ENCODE results near the gene CALHM1.

Gene CALHM1

DNA sequence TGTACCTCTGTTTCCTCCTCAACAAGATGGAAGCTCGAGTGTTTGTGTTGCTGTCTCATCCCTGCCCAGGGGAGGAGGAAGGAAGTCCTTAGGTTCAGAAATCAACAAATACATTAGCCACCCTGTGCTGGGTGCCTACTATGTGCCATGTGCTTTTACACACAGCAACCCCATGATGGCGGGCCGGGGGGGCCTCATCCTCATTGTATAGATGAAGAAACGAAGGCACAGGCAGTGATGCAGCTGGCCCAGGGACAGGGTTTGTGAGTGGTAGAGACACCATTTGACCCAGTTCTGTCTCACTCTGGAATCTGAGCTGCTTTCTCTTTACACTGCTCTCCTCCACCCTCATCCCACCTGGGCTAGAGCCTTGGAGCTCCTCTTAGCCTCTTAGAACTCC, 4.7 kb downstream of the CALHM1 start:
- Mint-ChIP-seq H3K27ac (no peak overlapping the region), H3K4me3 (no peak overlapping the region), H3K4me1 (ENCODE audit: low read depth) (peaks cover 43% of the 10 kb centered on the region), H3K27me3 (no peaks in the 10 kb centered on the region), H3K9me3 (no peaks in the 10 kb centered on the region), H3K36me3 (ENCODE audit: low read depth) (peaks cover 22% of the 10 kb centered on the region)
- no peak for DNase-seq

DNA sequence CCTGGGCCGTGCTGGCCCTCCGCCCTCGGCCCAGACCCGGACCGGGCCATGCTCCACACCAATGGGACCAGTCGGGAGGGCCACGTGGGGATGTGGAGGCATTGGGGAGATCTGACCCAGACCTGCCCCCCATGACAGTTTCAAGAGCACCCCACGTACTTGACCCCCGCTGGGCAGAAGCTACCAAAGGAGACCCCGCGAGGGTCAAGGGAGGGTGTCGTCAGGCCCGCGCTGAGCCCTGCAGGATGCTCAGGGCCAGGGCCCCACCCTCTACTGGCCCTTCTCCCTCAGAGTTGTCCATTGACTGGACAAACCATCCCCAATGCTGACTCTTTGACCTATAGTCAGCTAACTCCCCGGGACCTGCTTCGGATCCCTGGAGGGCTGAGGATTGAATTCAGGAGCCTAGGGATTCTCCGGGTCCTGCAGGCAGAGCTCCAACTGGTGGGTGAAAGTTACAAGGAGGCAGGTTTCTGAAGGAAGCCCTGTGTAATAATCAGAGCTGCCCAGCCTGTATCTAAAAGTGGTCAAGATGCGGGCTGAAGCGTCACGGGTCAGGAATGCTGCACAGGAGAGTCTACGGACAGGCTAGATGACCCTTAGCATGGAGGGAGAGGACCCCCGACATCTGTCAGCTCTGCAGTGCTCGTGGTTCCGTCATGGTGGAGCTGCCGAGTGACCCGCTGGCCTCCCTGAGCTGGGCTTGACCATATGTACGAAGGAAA, 6.0 kb downstream of the CALHM1 start:
- Mint-ChIP-seq H3K27ac (peak overlapping the region; percentile 80), H3K36me3 (ENCODE audit: low read depth) (peaks cover 33% of the 10 kb centered on the region), H3K27me3 (no peaks in the 10 kb centered on the region), H3K4me3 (peak overlapping the region; percentile 80), H3K4me1 (ENCODE audit: low read depth) (peaks cover 47% of the 10 kb centered on the region), H3K9me3 (no peaks in the 10 kb centered on the region)
- no peak for DNase-seq

DNA sequence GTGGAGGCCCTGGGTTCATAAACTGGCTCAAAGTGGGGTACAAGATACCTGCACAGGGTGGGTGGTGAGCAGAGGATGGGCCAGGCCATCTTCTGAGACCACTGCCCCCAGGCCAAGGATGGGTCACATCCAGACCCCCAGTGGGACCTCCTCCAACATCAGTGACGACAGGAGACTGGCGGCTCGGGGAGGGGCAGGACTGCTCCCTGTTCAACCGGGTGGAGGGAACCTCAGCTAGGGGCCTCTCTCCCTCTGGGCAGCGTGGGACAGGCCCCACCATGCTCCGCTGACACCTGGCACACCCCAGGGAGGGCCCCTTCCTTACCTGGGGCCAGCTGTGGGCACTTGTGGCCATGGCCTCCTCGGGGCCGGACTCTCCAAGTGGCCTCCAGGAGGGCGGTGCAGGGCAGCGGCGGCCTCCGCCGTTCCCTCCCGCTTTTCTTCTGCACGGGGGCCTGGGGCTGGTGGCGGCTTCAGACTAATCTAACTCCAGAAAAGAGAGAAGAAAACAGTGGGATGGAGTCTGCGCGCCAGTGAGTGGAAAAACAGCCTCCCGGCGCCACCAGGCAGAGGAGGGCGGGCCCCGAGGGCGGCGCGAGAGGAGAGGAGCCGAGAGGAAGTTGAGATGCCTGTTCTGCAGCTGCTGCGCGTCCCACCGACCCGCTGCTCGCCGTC, 6.7 kb downstream of the CALHM1 start, which contains the start of gene CALHM2:
TSS of gene CALHM2 (minus strand) at position 540 of the 675 bp plus-strand sequence. CDS start 2,429 bp downstream, outside the sequence.
- Mint-ChIP-seq H3K36me3 (ENCODE audit: low read depth) (peaks cover 40% of the 10 kb centered on the region), H3K4me3 (peak within 1 kb of the TSS; percentile 80), H3K27me3 (no peaks in the 10 kb centered on the region), H3K27ac (peak within 1 kb of the TSS; percentile 91), H3K9me3 (no peaks in the 10 kb centered on the region), H3K4me1 (ENCODE audit: low read depth) (peaks cover 51% of the 10 kb centered on the region)
- DNase-seq, result peak; percentile 79

DNA sequence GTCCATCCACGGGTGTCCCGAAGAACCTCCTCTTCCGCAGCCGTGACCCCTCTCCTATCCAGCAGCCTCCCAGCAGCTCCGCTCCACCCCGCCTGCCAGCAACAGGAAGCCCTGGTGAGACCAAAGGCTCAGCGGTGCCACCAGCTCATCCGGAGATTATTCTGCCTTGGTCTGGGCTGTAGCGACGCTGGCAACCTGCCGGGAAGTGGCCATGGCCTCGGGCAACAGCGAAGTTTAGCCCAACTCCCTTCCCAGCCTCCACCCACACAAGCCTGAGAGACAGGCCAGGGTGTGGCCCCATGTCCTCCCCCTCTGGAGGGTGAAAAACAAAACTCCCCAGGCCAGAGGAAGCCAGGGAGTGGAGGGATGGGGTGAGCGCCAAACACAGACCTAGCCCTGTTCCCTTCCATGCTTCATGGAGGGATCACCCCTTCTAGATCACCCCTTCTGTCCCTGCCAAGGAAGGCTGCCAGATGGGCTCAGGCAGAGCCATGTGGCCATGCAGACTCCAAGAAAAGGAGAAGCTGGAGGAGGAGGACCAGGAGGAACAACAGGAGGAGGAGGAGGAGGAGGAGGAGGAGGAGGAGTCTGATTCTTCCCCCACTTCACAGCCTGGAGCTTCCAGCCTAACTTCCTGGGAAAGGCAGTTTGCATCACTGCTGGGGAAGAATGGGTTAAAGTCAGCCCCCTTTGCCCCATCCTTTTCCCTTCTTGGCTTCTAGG, 7.4 kb downstream of the CALHM1 start:
- H3K9me3 Mint-ChIP-seq, result no peaks in the 10 kb centered on the region
- DNase-seq, result peak; percentile 63
- H3K4me3 Mint-ChIP-seq, result peak overlapping the region; percentile 80
- H3K27ac Mint-ChIP-seq, result peak overlapping the region; percentile 91
- H3K4me1 Mint-ChIP-seq (ENCODE audit: low read depth), result peaks cover 55% of the 10 kb centered on the region
- H3K36me3 Mint-ChIP-seq (ENCODE audit: low read depth), result peaks cover 46% of the 10 kb centered on the region
- no peaks in the 10 kb centered on the region for H3K27me3 Mint-ChIP-seq

DNA sequence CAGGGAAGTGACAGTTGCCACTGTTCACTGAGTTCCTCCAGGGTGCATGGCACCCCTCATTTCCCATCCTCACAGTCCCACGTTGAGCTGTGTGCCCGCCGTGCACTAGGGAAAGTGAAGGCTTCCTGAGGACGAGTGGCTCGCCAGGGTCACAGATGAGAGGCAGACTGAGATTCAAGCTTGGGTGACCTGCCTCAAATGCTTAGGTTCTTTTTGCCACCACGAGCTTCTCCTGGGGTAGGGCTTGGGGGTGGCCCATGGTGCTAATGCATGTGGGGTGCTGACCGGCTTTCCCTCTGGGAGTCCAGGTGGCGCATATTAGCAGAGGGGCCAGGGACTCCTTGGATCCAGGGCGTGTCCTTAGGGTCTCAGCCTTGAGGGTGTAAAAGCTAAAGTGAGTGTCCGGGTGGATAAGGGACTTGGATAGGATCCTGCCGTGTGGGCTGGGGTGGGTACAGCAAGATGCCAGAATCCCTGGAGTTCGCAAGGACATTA, 8.5 kb downstream of the CALHM1 start:
- H3K36me3 Mint-ChIP-seq (ENCODE audit: low read depth), result peaks cover 56% of the 10 kb centered on the region
- H3K27ac Mint-ChIP-seq, result peak overlapping the region; percentile 91
- H3K4me3 Mint-ChIP-seq, result peak overlapping the region; percentile 80
- no peaks in the 10 kb centered on the region for H3K27me3 Mint-ChIP-seq
- H3K9me3 Mint-ChIP-seq, result no peaks in the 10 kb centered on the region
- peaks cover 59% of the 10 kb centered on the region for H3K4me1 Mint-ChIP-seq (ENCODE audit: low read depth)
- no peak for DNase-seq

DNA sequence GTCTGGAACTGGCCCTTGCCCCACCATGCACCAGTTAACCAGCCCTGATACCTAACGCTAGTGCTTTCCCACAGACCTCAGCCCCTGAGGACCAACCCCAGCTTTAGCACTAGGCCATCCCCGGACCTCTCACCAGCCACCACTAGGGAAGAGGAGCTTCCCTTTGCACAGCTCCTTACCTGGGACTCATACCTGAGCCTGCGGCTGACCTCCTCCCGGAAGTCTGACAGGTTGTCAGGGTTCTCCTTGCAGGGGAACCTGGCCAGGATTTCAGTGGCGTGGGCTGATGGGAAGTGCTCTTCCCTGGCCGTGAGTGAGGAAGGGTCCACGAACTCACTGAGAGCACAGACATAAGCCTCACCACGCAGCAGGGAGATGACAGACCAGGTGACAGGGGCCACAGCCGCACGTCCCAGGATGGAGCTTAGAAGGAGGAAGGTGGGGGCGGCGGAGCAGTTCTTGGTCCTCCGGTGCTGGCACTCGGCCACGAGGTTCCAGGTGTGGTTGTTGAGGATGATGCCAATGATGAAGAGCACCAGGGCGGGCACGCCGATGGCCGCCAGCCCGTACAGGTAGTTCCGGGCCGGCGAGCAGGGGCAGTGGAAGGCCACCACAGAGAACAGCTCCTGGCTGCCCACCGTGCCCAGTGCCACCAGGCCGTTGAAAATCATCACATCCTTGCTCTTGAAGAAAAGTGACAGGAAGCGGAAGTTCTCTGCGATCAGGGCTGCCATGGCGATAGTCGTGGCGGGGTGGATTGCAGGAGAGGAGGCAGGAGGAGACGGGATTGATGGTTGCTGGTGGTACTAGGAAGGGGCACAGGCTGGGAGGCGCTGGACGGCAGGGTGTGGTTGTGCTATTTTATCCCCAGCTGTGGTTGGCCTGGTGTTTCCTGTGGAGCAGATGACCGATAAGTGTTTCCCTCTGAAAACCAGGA, 9.2 kb downstream of the CALHM1 start:
- Mint-ChIP-seq H3K36me3 (ENCODE audit: low read depth) (peaks cover 64% of the 10 kb centered on the region), H3K4me3 (no peak overlapping the region), H3K4me1 (ENCODE audit: low read depth) (peaks cover 59% of the 10 kb centered on the region), H3K9me3 (no peaks in the 10 kb centered on the region), H3K27ac (peak overlapping the region; percentile 76), H3K27me3 (no peaks in the 10 kb centered on the region)
- DNase-seq, result no peak

DNA sequence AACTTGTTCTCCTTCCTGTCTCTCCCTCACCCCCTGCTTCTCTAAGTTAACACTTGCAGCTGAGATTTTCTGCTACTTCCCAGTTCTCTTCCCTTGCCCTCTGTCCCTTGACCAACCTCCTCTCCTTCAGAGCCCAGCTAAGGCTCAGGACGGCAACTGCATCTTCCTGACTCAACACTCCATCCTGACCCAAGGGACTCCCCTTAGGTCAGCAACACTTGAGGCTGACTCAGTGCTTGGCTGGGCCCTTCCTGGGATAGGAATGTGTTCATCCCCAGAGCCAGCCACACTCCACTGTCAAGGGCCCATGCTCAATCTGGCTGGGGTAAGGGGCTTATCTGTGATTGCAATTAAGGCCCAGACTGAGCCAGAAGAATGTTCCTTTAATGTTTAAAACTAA, 10.0 kb downstream of the CALHM1 start:
- peaks cover 57% of the 10 kb centered on the region for H3K4me1 Mint-ChIP-seq (ENCODE audit: low read depth)
- H3K4me3 Mint-ChIP-seq, result no peak overlapping the region
- H3K27me3 Mint-ChIP-seq, result no peaks in the 10 kb centered on the region
- H3K9me3 Mint-ChIP-seq, result no peaks in the 10 kb centered on the region
- DNase-seq, result no peak
- peaks cover 71% of the 10 kb centered on the region for H3K36me3 Mint-ChIP-seq (ENCODE audit: low read depth)
- H3K27ac Mint-ChIP-seq, result peak overlapping the region; percentile 76

DNA sequence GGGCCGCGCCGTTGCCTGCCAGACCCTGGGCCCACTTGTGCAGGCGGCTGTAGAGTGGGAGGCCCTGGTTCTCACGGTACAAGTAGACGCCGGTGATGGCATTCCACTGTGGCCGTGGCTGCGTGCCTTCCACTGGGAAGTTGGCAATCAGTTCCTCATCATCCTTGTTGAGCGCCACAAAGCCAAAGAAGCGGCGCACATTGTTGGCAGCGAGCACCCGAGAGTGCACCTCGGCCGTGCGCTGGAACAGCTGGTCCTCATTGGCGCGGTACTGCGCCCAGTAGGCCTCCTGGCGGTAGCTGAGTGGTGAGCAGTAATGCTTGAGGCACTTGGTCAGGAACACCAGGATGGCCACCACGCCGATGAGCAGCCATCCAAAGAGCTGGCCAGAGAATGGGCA, 11.5 kb downstream of the CALHM1 start:
- H3K27me3 Mint-ChIP-seq, result no peaks in the 10 kb centered on the region
- H3K4me1 Mint-ChIP-seq (ENCODE audit: low read depth), result peaks cover 46% of the 10 kb centered on the region
- no peak for DNase-seq
- H3K36me3 Mint-ChIP-seq (ENCODE audit: low read depth), result peaks cover 87% of the 10 kb centered on the region
- no peak overlapping the region for H3K4me3 Mint-ChIP-seq
- no peaks in the 10 kb centered on the region for H3K9me3 Mint-ChIP-seq
- H3K27ac Mint-ChIP-seq, result peak overlapping the region; percentile 38

DNA sequence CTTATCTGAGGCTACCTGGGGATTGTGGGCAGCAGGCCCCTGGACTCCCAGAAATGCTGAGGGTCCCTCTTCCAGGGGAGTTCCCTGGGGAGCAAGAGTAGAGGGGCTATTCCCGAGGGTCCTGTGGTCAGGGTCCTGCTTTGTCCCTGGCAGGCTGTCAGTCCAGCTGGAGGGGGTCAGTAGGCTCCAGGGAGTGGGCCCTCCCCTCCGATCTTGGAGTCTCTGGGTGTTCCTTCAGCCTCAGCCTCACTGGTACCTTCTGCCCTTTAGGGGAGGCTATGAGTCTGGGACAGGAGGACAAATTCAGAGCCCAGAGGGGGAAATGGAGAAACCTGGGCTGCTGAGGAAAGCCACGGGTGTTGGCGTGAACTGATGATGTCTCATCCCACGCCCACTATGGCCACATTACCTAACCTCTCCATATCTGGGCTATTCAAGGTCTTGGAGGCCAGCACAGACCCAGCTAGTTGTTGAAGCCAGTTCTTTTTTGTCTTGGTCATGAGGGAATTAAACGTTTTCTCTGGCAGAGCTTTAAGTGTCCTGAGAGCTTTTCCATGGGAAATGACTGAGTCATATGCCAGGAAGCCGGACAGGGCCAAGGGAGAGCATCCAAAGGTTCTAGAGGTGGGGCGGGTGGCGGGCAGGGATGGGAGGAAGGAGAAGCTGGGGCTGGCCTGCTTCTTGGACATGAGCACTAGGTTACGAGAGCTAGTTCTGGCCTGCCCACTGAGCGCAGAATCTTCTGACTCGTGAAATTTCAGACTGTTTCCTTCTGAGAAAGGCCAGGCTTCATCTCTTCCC, 12.7 kb downstream of the CALHM1 start:
- H3K27me3 Mint-ChIP-seq, result no peaks in the 10 kb centered on the region
- H3K4me3 Mint-ChIP-seq, result no peak overlapping the region
- peak overlapping the region; percentile 51 for H3K27ac Mint-ChIP-seq
- no peak for DNase-seq
- H3K9me3 Mint-ChIP-seq, result no peaks in the 10 kb centered on the region
- H3K4me1 Mint-ChIP-seq (ENCODE audit: low read depth), result peaks cover 38% of the 10 kb centered on the region
- peaks cover 95% of the 10 kb centered on the region for H3K36me3 Mint-ChIP-seq (ENCODE audit: low read depth)

DNA sequence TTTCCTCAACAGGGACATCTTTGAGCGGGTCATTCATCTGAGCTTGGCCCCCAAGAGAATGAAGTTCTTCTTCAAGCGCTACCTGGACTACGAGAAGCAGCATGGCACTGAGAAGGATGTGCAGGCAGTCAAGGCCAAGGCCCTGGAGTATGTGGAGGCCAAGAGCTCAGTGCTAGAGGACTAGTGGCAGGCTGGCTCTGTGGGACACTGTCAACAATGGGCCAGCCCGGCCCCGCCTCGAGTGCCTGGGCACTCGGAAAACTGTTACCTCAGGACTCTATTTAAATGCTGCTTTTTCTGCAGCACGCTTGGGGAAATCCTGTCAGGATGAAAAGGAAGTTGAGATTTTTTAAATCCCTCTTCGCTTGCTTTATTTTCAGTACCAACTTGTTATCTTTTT, 13.3 kb downstream of the CALHM1 start:
- no peak for DNase-seq
- Mint-ChIP-seq H3K36me3 (ENCODE audit: low read depth) (peaks cover 95% of the 10 kb centered on the region), H3K9me3 (no peaks in the 10 kb centered on the region), H3K4me3 (no peak overlapping the region), H3K4me1 (ENCODE audit: low read depth) (peaks cover 32% of the 10 kb centered on the region), H3K27me3 (no peaks in the 10 kb centered on the region), H3K27ac (peak overlapping the region; percentile 51)

DNA sequence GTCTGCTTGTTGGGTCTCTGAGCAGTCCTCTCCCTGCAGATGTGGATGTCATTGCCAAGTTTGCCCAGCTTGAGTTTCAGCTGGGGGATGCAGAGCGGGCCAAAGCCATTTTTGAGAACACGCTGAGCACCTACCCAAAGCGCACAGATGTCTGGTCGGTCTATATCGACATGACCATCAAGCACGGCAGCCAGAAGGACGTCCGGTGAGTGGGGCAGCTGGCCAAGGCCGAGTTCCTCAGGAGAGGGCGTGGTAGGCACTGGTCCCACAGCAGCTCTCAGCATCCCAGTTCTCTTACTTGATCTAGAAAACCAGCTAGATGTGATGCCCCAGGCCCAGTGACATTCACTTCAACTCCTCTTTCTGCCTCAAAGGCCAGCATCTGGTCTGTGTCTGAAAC, 14.2 kb downstream of the CALHM1 start:
- Mint-ChIP-seq H3K27me3 (no peaks in the 10 kb centered on the region), H3K36me3 (ENCODE audit: low read depth) (peaks cover 97% of the 10 kb centered on the region), H3K27ac (peak overlapping the region; percentile 45), H3K4me1 (ENCODE audit: low read depth) (peaks cover 23% of the 10 kb centered on the region), H3K4me3 (no peak overlapping the region), H3K9me3 (no peaks in the 10 kb centered on the region)
- no peak for DNase-seq

DNA sequence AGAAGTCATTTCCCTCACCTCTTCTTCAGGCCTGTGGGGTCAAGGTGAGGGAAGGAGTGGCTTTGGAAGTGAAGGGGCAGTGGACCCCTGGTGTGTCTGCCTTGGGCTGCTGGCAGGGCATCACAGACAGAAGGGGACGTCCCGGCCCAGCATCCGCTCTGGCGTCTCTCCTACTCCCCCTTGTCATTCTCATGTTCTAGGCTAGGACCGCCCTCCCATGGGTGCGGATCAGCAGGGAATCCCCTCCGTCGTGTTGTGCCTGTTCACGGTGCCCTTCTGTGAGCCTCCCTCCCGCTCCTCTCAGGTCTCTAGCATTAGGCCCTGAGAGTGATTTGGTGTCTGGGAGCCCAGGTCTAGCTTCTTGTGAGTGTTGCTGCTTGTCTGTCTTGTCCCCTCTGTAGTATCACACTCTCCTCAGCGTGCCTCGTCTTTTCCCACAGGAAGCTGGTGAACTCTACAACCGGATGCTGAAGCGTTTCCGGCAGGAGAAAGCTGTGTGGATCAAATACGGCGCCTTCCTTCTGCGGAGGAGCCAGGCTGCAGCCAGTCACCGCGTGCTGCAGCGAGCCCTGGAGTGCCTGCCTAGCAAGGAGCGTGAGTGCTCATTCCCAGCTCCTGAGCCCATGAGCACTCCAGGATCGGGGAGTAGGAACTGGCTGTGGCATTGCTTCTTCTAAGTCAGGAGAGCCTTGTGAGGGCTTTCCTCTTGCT, 15.1 kb downstream of the CALHM1 start:
- no peaks in the 10 kb centered on the region for H3K27me3 Mint-ChIP-seq
- peak overlapping the region; percentile 53 for H3K27ac Mint-ChIP-seq
- H3K4me1 Mint-ChIP-seq (ENCODE audit: low read depth), result peaks cover 15% of the 10 kb centered on the region
- H3K9me3 Mint-ChIP-seq, result no peaks in the 10 kb centered on the region
- peaks cover 96% of the 10 kb centered on the region for H3K36me3 Mint-ChIP-seq (ENCODE audit: low read depth)
- no peak overlapping the region for H3K4me3 Mint-ChIP-seq
- no peak for DNase-seq

DNA sequence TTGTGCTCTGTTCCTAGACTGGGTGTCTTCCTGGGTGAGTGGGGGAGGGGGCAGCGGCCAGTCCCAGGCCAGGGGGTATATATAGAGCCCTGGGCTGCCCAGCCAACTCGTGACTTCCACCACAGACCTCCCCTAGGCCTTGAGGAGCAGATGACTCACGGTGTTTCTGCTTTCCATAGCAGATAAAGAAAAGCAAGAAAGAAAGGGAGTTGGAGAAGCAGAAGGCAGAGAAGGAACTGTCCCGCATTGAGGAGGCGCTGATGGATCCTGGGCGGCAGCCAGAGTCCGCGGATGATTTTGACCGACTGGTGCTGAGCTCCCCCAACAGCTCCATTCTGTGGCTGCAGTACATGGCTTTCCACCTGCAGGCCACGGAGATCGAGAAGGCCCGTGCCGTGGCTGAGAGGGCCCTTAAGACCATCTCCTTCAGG, 16.7 kb downstream of the CALHM1 start:
- no peak overlapping the region for H3K4me3 Mint-ChIP-seq
- DNase-seq, result no peak
- H3K4me1 Mint-ChIP-seq (ENCODE audit: low read depth), result peaks cover 9% of the 10 kb centered on the region
- peak overlapping the region; percentile 85 for H3K27ac Mint-ChIP-seq
- H3K9me3 Mint-ChIP-seq, result no peaks in the 10 kb centered on the region
- H3K27me3 Mint-ChIP-seq, result no peaks in the 10 kb centered on the region
- peaks cover 97% of the 10 kb centered on the region for H3K36me3 Mint-ChIP-seq (ENCODE audit: low read depth)
